PC-3 (cell line): Measurements from ENCODE around the gene PLXNB3. TPM values are rescaled to one million over a fixed set of nuclear protein-coding genes. Genes with fewer than 3 reads are reported as not detected.

ENCODE experiments used
- ATAC-seq: fragments of 200-7000 bp; cut with Tn5 transposase; 2 replicates; pipeline ENCODE4 v1.9.1; 2020; ENCODE audit warnings: mild to moderate bottlenecking, moderate library complexity
- BruUV-seq: library from RNA; stranded (reverse); fragments of 400-500 nt; replicated peaks from 2 replicates; lab custom pipeline; 2021; lab: Mats Ljungman, UMichigan
- CTCF ChIA-PET: fragments of 300-600 bp; sonication (Branson Sonifier 250); formaldehyde crosslinking; loops from one replicate; lab custom pipeline; 2022; ENCODE audit warnings: antibody characterized with exemption; lab: Charles Lee
- POLR2A ChIA-PET: fragments of 300-600 bp; sonication (Branson Sonifier 250); formaldehyde crosslinking; loops from one replicate; lab custom pipeline; 2022; ENCODE audit warnings: antibody characterized with exemption; ENCODE audit not compliant: unreplicated experiment; lab: Charles Lee
- DNase-seq: peaks from one replicate; pipeline ENCODE4 v3.0.0-alpha.2; 2015
- H2AFZ ChIP-seq: fragments of 300-600 bp; sonication (generic); 2 replicates; pipeline ENCODE4 v1.6.0; 2016; ENCODE audit warnings: antibody characterized with exemption, low read length
- H3F3A ChIP-seq: fragments of 300-600 bp; sonication (generic); one replicate; pipeline ENCODE4 v1.6.0; 2017; ENCODE audit warnings: antibody characterized with exemption, low read length, control low read depth, mild to moderate bottlenecking; ENCODE audit not compliant: unreplicated experiment
- H3K27ac ChIP-seq: fragments of 300-600 bp; sonication (generic); 2 replicates; pipeline ENCODE4 v1.5.1; 2016; ENCODE audit warnings: mild to moderate bottlenecking, low read length
- H3K27me3 ChIP-seq: fragments of 300-600 bp; sonication (generic); 2 replicates; pipeline ENCODE4 v1.6.1; 2016; ENCODE audit warnings: low read length, mixed read lengths
- H3K36me3 ChIP-seq: fragments of 300-600 bp; sonication (generic); 2 replicates; pipeline ENCODE4 v1.6.1; 2016; ENCODE audit warnings: low read depth, mixed run types, low read length, mixed read lengths
- H3K4me1 ChIP-seq: fragments of 300-600 bp; sonication (generic); 2 replicates; pipeline ENCODE4 v1.5.1; 2016; ENCODE audit warnings: low read length; ENCODE audit not compliant: insufficient read depth
- H3K4me2 ChIP-seq: fragments of 300-600 bp; sonication (generic); 2 replicates; pipeline ENCODE4 v1.6.0; 2016; ENCODE audit warnings: low read length
- H3K4me3 ChIP-seq: fragments of 300-600 bp; sonication (generic); 2 replicates; pipeline ENCODE4 v1.5.1; 2016; ENCODE audit warnings: mild to moderate bottlenecking, low read length, mixed read lengths
- H3K79me2 ChIP-seq: fragments of 300-600 bp; sonication (generic); 2 replicates; pipeline ENCODE4 v1.6.1; 2017; ENCODE audit warnings: low read length, mixed read lengths
- H3K9ac ChIP-seq: fragments of 300-600 bp; sonication (generic); 2 replicates; pipeline ENCODE4 v1.6.0; 2016; ENCODE audit warnings: mild to moderate bottlenecking, low read length
- H3K9me2 ChIP-seq: fragments of 300-600 bp; sonication (generic); replicated peaks from 2 replicates; pipeline ENCODE4 v1.6.1; 2016; ENCODE audit warnings: mixed run types, low read length, mixed read lengths
- H3K9me3 ChIP-seq: fragments of 300-600 bp; sonication (generic); 2 replicates; pipeline ENCODE4 v1.6.1; 2016; ENCODE audit warnings: low read length, mixed read lengths
- H4K20me1 ChIP-seq: fragments of 300-600 bp; sonication (generic); 2 replicates; pipeline ENCODE4 v1.6.1; 2016; ENCODE audit warnings: low read length, mixed read lengths
- EZH2 ChIP-seq: fragments of 300-600 bp; sonication (generic); IDR thresholded peaks from one replicate; pipeline ENCODE4 v1.6.1; 2017; ENCODE audit warnings: antibody characterized with exemption, mild to moderate bottlenecking, low read length; ENCODE audit not compliant: unreplicated experiment
- EZH2phosphoT487 ChIP-seq: fragments of 300-600 bp; sonication (generic); IDR thresholded peaks from 2 replicates; pipeline ENCODE4 v1.6.1; 2018; ENCODE audit warnings: mild to moderate bottlenecking, antibody characterized with exemption, low read length, borderline replicate concordance
- intact Hi-C: fragments of 100-400 bp; cut with micrococcal nuclease; formaldehyde crosslinking; loops from 2 replicates; pipeline ENCODE4 v1.9.0; 2023
- total RNA-seq: library from RNA; depleted of rRNA; stranded (reverse); fragments of >200 nt; gene quantifications from 2 replicates; pipeline ENCODE4 v1.2.3, GENCODE V29; 2014
- TF ChIP-seq, protein P1 (sequence below): fragments of 300-600 bp; sonication (generic); conservative IDR thresholded peaks from 2 replicates; pipeline ENCODE4 v1.5.1; 2017; ENCODE audit warnings: antibody characterized with exemption, low read depth, mild to moderate bottlenecking, low read length

The PLXNB3 gene
- total RNA-seq, 1 experiment from 2014 or later: 27.3 TPM

GRCh38 chrX:153769865-153770600 lies 6.0 kb downstream of the PLXNB3 start:
- intact Hi-C loops: no loop called here
- BruUV-seq: TSS peak; percentile 8
- Histone ChIP-seq H4K20me1 (no peaks in the 10 kb centered on the region), H3K9me3 (no peaks in the 10 kb centered on the region), H3K4me3 (no peak overlapping the region), H3K9me2 (no peaks in the 10 kb centered on the region), H3K36me3 (peaks cover 2% of the 10 kb centered on the region; the same call in 1 of the 2 replicates), H3K79me2 (peaks cover 16% of the 10 kb centered on the region), H3K27me3 (no peaks in the 10 kb centered on the region), H3K4me2 (no peak overlapping the region), H3K9ac (no peak overlapping the region), H3K4me1 (peaks cover 19% of the 10 kb centered on the region), H2AFZ (no peak overlapping the region), H3F3A (no peaks in the 10 kb centered on the region), H3K27ac (no peak overlapping the region)
- TF ChIP-seq EZH2 (no peak), EZH2phosphoT487 (no peak)
- TF ChIP-seq, protein P1, sequence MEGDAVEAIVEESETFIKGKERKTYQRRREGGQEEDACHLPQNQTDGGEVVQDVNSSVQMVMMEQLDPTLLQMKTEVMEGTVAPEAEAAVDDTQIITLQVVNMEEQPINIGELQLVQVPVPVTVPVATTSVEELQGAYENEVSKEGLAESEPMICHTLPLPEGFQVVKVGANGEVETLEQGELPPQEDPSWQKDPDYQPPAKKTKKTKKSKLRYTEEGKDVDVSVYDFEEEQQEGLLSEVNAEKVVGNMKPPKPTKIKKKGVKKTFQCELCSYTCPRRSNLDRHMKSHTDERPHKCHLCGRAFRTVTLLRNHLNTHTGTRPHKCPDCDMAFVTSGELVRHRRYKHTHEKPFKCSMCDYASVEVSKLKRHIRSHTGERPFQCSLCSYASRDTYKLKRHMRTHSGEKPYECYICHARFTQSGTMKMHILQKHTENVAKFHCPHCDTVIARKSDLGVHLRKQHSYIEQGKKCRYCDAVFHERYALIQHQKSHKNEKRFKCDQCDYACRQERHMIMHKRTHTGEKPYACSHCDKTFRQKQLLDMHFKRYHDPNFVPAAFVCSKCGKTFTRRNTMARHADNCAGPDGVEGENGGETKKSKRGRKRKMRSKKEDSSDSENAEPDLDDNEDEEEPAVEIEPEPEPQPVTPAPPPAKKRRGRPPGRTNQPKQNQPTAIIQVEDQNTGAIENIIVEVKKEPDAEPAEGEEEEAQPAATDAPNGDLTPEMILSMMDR: no peak
- DNase-seq: no peak
- ChIA-PET CTCF (no interaction called here), POLR2A (no interaction called here)
- ATAC-seq: no peak

- ATAC-seq (no peak), DNase-seq (no peak)
- Histone ChIP-seq H3K27me3 (no peaks in the 10 kb centered on the region), H3K79me2 (peaks cover 8% of the 10 kb centered on the region), H3K9me2 (no peaks in the 10 kb centered on the region), H3K27ac (no peak overlapping the region), H3K4me3 (no peak overlapping the region), H3K4me1 (peaks cover 11% of the 10 kb centered on the region), H3K9ac (no peak overlapping the region), H4K20me1 (no peaks in the 10 kb centered on the region), H3K9me3 (no peaks in the 10 kb centered on the region), H3K36me3 (peaks cover 2% of the 10 kb centered on the region; the same call in 1 of the 2 replicates), H3F3A (no peaks in the 10 kb centered on the region), H2AFZ (no peak overlapping the region), H3K4me2 (no peak overlapping the region)
- intact Hi-C loops: no loop called here
- TF ChIP-seq EZH2 (no peak), EZH2phosphoT487 (no peak)
- TF ChIP-seq, protein P1: no peak
- POLR2A ChIA-PET: no interaction called here
- BruUV-seq: no TSS peak
- CTCF ChIA-PET: no interaction called here
These were observed 6.8 kb downstream of the PLXNB3 start for GRCh38 chrX:153770601-153771414.
